WTC11 (cell line): Measurements from ENCODE around the gene FNDC11. TPM values are rescaled to one million over a fixed set of nuclear protein-coding genes. Genes with fewer than 3 reads are reported as not detected.

ENCODE experiments used
- ATAC-seq: fragments of 200-7000 bp; cut with Tn5 transposase; 2 replicates; pipeline ENCODE4 v1.10.0; 2021; ENCODE audit warnings: mild to moderate bottlenecking, moderate library complexity
- CTCF ChIA-PET: fragments of 300-600 bp; sonication (Branson Sonifier 250); formaldehyde crosslinking; loops from one replicate; lab custom pipeline; 2021; ENCODE audit warnings: antibody characterized with exemption; lab: Charles Lee
- POLR2A ChIA-PET: fragments of 350-600 bp; sonication (Branson Sonifier 250); formaldehyde crosslinking; loops from one replicate; lab custom pipeline; 2021; ENCODE audit warnings: antibody characterized with exemption; lab: Charles Lee
- DNase-seq: peaks from one replicate; pipeline ENCODE4 v3.0.0; 2021; ENCODE audit warnings: low spot score
- H3K27ac Mint-ChIP-seq: 2 replicates; pipeline ENCODE4 v1.8.0; 2021; ENCODE audit warnings: mixed read lengths
- H3K27me3 Mint-ChIP-seq: 2 replicates; pipeline ENCODE4 v1.8.0; 2021; ENCODE audit warnings: low read depth, mild to moderate bottlenecking, moderate library complexity, mixed read lengths
- H3K36me3 Mint-ChIP-seq: 2 replicates; pipeline ENCODE4 v1.8.0; 2021; ENCODE audit warnings: mixed read lengths
- H3K4me1 Mint-ChIP-seq: 2 replicates; pipeline ENCODE4 v1.8.0; 2022; ENCODE audit warnings: mixed read lengths
- H3K4me3 Mint-ChIP-seq: 2 replicates; pipeline ENCODE4 v1.8.0; 2021; ENCODE audit warnings: mild to moderate bottlenecking, moderate library complexity, mixed read lengths
- H3K9me3 Mint-ChIP-seq: 2 replicates; pipeline ENCODE4 v1.8.0; 2021; ENCODE audit warnings: mixed read lengths
- FOXP1 ChIP-seq: sonication (generic); formaldehyde crosslinking; IDR thresholded peaks from 2 replicates; pipeline ENCODE4 v1.8.0; 2022; ENCODE audit warnings: missing genetic modification reagents, mild to moderate bottlenecking, moderate library complexity, borderline replicate concordance
- JAZF1 ChIP-seq: fragments of 250-450 bp; sonication (Bioruptor Pico); IDR thresholded peaks from 2 replicates; pipeline ENCODE4 v1.9.0; 2021; ENCODE audit warnings: moderate library complexity, mild to moderate bottlenecking, inconsistent platforms
- NR3C1 ChIP-seq: sonication (generic); formaldehyde crosslinking; conservative IDR thresholded peaks from 2 replicates; pipeline ENCODE4 v1.8.1; 2023; ENCODE audit warnings: low read depth, mild to moderate bottlenecking, missing genetic modification reagents
- SOX15 ChIP-seq: fragments of 250-450 bp; sonication (Bioruptor Pico); IDR thresholded peaks from 2 replicates; pipeline ENCODE4 v1.9.0; 2021; ENCODE audit warnings: mild to moderate bottlenecking
- TEAD1 ChIP-seq: sonication (generic); formaldehyde crosslinking; IDR thresholded peaks from 2 replicates; pipeline ENCODE4 v1.8.0; 2022; ENCODE audit warnings: mild to moderate bottlenecking, missing genetic modification reagents
- ZBTB21 ChIP-seq: sonication (generic); formaldehyde crosslinking; IDR thresholded peaks from 2 replicates; pipeline ENCODE4 v1.8.1; 2023; ENCODE audit warnings: mild to moderate bottlenecking, missing genetic modification reagents, borderline replicate concordance
- ZNF423 ChIP-seq: fragments of 250-450 bp; sonication (Bioruptor Pico); IDR thresholded peaks from 2 replicates; pipeline ENCODE4 v2.1.2; 2022; ENCODE audit warnings: mild to moderate bottlenecking, moderate library complexity
- total RNA-seq: library from RNA; stranded (reverse); gene quantifications from 3 replicates; pipeline ENCODE4 v1.2.3, GENCODE V29; 2021
- TF ChIP-seq, protein P1 (sequence below): sonication (generic); formaldehyde crosslinking; IDR thresholded peaks from 2 replicates; pipeline ENCODE4 v1.8.1; 2023; ENCODE audit warnings: mild to moderate bottlenecking, missing genetic modification reagents, moderate library complexity
- TF ChIP-seq, protein P2 (sequence below): sonication (generic); formaldehyde crosslinking; IDR thresholded peaks from 2 replicates; pipeline ENCODE4 v1.8.0; 2022; ENCODE audit warnings: mild to moderate bottlenecking, missing genetic modification reagents
- TF ChIP-seq, protein P3 (sequence below): sonication (generic); formaldehyde crosslinking; IDR thresholded peaks from 2 replicates; pipeline ENCODE4 v1.8.0; 2022; ENCODE audit warnings: missing genetic modification reagents
- TF ChIP-seq, protein P4 (sequence below): sonication (generic); formaldehyde crosslinking; IDR thresholded peaks from 2 replicates; pipeline ENCODE4 v1.8.1; 2023; ENCODE audit warnings: mild to moderate bottlenecking, missing genetic modification reagents
- TF ChIP-seq, protein P5 (sequence below): sonication (generic); formaldehyde crosslinking; IDR thresholded peaks from 2 replicates; pipeline ENCODE4 v1.8.1; 2022; ENCODE audit warnings: missing genetic modification reagents, borderline replicate concordance

Gene FNDC11
- total RNA-seq, 1 experiment from 2014 or later, result 3.8 TPM

DNA sequence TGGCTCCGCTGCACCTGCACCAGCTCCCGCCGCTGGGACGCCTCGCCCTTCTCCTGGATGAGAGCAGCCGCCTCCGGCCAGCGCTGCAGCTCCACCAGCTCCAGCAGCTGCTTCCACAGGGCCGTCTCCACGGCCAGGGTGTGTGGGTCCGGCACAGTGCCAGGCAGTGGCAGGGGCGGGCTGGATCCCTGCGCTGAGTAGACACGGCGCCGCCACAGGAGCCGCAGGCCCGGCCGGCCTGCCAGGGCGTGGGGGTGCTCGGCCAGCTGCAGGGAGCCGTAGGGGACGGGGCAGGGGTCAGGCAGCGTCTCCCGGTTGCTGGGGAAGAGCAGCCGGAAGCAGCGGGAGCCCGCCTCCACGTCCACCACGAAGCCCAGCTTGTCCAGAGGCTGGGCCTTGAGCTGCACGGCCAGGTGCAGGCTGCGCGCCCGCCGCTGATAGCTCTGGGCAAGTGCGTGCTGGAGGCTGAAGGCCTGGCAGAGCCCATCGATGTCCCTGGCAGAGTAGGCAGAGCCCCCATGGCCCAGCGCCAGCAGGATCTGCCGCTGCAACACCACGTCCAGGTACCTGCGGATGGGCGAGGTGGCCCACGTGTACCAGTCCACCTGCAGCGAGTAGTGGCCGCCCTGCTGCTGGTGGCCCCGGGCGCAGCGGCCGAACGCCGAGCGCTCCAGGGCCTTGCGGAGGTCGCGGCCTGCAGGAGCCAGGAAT lies 9.4 kb downstream of the FNDC11 start:
- ATAC-seq, result no peak
- CTCF ChIA-PET, result interaction anchor here (1.4 kb wide), 2 partner anchors 10 to 25 kb away, joined by 3 to 6 read pairs; no protein-coding TSS in a partner anchor
- TF ChIP-seq, protein P1, sequence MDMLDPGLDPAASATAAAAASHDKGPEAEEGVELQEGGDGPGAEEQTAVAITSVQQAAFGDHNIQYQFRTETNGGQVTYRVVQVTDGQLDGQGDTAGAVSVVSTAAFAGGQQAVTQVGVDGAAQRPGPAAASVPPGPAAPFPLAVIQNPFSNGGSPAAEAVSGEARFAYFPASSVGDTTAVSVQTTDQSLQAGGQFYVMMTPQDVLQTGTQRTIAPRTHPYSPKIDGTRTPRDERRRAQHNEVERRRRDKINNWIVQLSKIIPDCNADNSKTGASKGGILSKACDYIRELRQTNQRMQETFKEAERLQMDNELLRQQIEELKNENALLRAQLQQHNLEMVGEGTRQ (CRISPR knock-in tag), result no peak
- TF ChIP-seq, protein P2, sequence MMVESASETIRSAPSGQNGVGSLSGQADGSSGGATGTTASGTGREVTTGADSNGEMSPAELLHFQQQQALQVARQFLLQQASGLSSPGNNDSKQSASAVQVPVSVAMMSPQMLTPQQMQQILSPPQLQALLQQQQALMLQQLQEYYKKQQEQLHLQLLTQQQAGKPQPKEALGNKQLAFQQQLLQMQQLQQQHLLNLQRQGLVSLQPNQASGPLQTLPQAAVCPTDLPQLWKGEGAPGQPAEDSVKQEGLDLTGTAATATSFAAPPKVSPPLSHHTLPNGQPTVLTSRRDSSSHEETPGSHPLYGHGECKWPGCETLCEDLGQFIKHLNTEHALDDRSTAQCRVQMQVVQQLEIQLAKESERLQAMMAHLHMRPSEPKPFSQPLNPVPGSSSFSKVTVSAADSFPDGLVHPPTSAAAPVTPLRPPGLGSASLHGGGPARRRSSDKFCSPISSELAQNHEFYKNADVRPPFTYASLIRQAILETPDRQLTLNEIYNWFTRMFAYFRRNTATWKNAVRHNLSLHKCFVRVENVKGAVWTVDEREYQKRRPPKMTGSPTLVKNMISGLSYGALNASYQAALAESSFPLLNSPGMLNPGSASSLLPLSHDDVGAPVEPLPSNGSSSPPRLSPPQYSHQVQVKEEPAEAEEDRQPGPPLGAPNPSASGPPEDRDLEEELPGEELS (CRISPR knock-in tag), result no peak
- TF ChIP-seq, protein P3, sequence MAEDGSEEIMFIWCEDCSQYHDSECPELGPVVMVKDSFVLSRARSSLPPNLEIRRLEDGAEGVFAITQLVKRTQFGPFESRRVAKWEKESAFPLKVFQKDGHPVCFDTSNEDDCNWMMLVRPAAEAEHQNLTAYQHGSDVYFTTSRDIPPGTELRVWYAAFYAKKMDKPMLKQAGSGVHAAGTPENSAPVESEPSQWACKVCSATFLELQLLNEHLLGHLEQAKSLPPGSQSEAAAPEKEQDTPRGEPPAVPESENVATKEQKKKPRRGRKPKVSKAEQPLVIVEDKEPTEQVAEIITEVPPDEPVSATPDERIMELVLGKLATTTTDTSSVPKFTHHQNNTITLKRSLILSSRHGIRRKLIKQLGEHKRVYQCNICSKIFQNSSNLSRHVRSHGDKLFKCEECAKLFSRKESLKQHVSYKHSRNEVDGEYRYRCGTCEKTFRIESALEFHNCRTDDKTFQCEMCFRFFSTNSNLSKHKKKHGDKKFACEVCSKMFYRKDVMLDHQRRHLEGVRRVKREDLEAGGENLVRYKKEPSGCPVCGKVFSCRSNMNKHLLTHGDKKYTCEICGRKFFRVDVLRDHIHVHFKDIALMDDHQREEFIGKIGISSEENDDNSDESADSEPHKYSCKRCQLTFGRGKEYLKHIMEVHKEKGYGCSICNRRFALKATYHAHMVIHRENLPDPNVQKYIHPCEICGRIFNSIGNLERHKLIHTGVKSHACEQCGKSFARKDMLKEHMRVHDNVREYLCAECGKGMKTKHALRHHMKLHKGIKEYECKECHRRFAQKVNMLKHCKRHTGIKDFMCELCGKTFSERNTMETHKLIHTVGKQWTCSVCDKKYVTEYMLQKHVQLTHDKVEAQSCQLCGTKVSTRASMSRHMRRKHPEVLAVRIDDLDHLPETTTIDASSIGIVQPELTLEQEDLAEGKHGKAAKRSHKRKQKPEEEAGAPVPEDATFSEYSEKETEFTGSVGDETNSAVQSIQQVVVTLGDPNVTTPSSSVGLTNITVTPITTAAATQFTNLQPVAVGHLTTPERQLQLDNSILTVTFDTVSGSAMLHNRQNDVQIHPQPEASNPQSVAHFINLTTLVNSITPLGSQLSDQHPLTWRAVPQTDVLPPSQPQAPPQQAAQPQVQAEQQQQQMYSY (CRISPR knock-in tag), result no peak
- TF ChIP-seq ZBTB21 (no peak), ZNF423 (CRISPR knock-in tag) (no peak), TEAD1 (no peak), JAZF1 (CRISPR knock-in tag) (no peak)
- TF ChIP-seq, protein P4, sequence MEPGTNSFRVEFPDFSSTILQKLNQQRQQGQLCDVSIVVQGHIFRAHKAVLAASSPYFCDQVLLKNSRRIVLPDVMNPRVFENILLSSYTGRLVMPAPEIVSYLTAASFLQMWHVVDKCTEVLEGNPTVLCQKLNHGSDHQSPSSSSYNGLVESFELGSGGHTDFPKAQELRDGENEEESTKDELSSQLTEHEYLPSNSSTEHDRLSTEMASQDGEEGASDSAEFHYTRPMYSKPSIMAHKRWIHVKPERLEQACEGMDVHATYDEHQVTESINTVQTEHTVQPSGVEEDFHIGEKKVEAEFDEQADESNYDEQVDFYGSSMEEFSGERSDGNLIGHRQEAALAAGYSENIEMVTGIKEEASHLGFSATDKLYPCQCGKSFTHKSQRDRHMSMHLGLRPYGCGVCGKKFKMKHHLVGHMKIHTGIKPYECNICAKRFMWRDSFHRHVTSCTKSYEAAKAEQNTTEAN (CRISPR knock-in tag), result no peak
- no peaks in the 10 kb centered on the region for H3K9me3 Mint-ChIP-seq
- no peak for DNase-seq
- no peaks in the 10 kb centered on the region for H3K27me3 Mint-ChIP-seq
- H3K27ac Mint-ChIP-seq, result no peak overlapping the region
- no peak overlapping the region for H3K4me3 Mint-ChIP-seq
- POLR2A ChIA-PET, result no interaction called here
- H3K4me1 Mint-ChIP-seq, result no peaks in the 10 kb centered on the region
- H3K36me3 Mint-ChIP-seq, result peaks cover 3% of the 10 kb centered on the region

DNA sequence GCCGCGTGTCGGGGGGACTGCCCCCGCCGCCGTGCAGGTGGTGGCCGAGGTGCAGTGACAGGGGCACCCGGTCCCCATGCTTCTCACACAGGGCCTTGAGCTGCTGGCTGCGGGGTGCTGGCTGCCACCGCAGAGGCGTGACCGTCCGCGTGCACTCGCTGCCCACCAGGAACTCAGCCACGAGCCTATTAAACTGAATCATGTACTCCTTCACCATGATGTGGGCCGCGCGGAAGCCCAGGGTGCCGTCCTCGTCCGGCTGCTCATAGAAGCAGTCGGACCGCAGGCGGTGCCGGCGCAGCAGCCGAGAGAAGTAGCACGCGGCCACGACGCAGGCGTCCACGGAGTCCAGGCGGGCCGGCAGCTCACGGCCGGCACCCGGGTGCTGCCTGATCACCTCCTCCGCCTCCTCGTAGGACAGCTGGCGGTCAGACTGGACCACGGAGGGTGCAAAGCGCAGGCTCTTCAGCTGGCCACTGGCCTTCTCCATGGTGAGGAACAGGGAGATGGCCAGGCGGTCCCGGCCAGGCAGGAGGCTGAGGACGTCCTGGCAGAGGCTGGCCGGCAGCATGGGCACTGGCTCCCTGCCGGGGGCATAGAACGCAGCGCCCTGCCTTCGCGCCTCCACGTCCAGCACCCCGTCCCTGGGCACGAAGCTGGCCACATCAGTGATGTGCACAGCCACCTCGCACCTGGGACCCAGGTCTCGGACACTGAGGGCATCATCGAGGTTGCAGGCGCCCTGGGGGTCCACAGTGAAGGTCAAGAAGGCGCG lies 10.3 kb downstream of the FNDC11 start:
- H3K27ac Mint-ChIP-seq, result no peak overlapping the region
- ChIA-PET CTCF (interaction anchor here (1.4 kb wide), 1 partner anchor 9 kb away, joined by 3 read pairs; no protein-coding TSS in a partner anchor), POLR2A (no interaction called here)
- DNase-seq (no peak), ATAC-seq (no peak)
- peaks cover 3% of the 10 kb centered on the region for H3K36me3 Mint-ChIP-seq
- no peak overlapping the region for H3K4me3 Mint-ChIP-seq
- no peaks in the 10 kb centered on the region for H3K9me3 Mint-ChIP-seq
- TF ChIP-seq, protein P5, sequence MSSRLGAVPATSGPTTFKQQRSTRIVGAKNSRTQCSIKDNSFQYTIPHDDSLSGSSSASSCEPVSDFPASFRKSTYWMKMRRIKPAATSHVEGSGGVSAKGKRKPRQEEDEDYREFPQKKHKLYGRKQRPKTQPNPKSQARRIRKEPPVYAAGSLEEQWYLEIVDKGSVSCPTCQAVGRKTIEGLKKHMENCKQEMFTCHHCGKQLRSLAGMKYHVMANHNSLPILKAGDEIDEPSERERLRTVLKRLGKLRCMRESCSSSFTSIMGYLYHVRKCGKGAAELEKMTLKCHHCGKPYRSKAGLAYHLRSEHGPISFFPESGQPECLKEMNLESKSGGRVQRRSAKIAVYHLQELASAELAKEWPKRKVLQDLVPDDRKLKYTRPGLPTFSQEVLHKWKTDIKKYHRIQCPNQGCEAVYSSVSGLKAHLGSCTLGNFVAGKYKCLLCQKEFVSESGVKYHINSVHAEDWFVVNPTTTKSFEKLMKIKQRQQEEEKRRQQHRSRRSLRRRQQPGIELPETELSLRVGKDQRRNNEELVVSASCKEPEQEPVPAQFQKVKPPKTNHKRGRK, result no peak
- TF ChIP-seq FOXP1 (CRISPR knock-in tag), result no peak
- TF ChIP-seq SOX15, result no peak
- TF ChIP-seq NR3C1, result no peak
- TF ChIP-seq, protein P4 (CRISPR knock-in tag), result no peak
- H3K27me3 Mint-ChIP-seq, result no peaks in the 10 kb centered on the region
- no peaks in the 10 kb centered on the region for H3K4me1 Mint-ChIP-seq
